GM11168 (cell line): Measurements from ENCODE around the gene TNFSF11.
"Not testable (repeated sequence)": the region's sequence is repeated elsewhere in the genome, so short reads cannot be mapped to it uniquely, and the experiment has no call there.

Experiments used
- in situ Hi-C: fragments of 300-500 bp; cut with MboI; formaldehyde crosslinking; loops from one replicate; pipeline ENCODE4 v1.12.0; 2022; ENCODE audit warnings: low sequenced_read_pairs; ENCODE audit not compliant: unreplicated experiment

Gene TNFSF11

DNA sequence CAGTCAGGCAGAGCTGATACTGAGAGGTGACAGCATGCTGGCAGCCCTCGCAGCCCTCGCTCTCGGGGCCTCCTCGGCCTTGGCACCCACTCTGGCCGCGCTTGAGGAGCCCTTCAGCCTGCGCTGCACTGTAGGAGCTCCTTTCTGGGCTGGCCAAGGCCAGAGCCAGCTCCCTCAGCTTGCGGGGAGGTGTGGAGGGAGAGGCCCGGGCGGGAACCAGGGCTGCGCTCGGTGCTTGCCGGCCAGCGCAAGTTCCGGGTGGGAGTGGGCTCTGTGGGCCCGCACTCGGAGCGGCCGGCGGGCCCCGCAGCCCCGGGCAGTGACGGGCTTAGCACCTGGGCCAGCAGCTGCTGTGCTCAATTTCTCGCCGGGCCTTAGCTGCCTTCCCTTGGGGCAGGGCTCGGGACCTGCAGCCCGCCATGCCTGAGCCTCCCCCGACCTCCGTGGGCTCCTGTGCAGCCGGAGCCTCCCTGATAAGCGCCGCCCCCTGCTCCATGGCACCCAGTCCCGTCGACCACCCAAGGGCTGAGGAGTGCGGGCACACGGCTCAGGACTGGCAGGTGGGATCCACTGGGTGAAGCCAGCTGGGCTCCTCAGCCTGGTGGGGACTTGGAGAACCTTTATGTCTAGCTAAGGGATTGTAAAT is 14.3 kb upstream of the TNFSF11 start:
- in situ Hi-C loops: not testable (repeated sequence)

DNA sequence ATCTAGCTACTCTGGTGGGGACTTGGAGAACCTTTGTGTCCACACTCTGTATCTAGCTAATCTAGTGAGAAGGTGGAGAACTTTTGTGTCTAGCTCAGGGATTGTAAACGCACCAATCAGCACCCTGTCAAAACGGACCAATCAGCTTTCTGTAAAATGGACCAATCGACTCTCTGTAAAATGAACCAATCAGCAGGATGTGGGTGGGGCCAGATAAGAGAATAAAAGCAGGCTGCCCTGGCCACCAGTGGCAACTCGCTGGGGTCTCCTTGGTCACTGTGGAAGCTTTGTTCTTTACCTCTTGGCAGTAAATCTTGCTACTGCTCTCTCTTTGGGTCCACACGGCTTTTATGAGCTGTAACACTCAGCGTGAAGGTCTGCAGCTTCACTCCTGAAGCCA is 13.6 kb upstream of the TNFSF11 start:
- in situ Hi-C loops: not testable (repeated sequence)

DNA sequence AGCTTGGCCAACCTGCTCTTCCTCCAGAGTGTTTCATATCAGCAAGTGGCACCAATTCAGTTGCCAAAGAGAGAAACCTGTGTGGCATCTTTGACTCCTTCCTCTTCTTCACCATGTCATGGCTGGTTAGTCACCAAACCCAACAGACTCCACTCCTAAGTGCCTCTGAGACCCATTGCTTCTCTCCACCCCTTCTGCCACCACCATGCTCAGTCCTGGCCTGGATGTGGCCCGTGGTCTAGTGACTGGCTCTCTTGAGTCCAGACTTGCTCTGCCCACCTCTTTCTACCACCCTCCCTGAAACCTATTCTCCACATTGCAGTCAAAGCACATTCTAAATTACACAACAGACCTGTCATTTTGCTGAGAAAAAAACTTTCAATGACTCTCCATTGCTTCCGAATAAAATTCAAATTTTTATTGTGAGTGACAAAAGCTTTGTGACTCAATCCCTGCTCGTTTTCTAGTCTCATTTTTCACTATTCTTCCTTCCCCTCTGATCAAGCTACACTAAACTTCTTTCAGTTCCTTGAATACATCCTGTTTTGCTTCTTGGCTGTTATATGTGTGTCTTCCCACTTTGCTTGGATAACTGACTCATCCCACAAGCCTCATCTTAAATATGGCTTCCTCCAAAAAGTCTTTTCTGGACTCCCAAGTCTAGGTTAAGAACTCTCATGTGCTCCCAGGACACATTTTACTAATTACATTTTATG is 12.0 kb upstream of the TNFSF11 start:
- in situ Hi-C loops: no loop called here

DNA sequence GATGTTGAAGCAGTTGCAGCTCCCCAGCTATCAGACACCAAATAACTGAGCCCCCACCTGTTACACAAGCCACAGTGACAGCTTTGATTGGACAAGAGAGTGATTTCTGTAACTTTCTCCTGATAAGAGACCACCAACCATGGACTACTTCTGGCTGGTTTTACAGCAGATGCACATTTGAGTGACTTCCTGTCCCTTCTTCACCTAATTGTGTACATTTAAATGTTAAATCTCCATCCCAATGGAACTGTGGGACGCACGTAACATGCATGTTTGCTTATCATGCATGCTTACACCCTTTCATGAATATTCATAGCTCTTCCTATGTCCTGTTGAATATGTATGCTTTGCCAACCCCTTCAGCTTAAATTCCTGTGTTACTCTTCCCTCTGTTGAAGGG is 6.0 kb upstream of the TNFSF11 start:
- in situ Hi-C loops: no loop called here

DNA sequence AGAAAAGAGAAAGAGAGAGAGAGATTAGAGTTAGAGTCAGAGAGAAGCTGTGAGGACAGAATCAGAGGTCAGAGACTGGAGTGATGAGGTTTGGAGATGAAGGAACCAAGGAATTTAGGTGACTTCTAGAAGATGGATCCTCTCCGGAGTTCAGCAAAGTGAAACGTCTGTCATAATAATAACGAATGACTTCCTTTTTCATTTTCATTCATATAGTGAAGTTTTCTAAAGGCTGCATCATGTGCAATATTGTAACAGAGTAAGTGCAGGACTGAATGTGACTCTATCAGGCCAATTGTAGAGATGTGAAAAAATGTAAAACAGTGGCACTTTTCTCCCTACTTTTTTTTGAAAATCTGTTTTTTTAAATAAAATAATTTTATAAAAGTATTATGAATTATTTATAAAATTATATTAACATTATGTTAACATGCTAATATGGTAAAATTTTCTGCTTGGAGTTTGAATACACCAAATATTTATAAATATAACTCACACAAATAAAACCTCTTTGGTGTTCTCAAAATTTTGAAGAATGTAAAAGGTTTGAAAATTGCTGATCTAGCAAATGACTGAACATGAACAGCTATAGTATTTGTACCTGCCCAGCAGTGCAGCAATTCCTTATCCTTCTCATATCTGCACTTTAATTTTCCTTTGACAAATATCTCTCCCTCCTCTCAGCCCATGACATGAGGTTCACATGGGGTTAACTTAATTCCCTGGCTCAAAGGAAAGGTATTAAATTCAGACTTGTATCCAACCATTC is 4.2 kb upstream of the TNFSF11 start:
- in situ Hi-C loops: no loop called here

DNA sequence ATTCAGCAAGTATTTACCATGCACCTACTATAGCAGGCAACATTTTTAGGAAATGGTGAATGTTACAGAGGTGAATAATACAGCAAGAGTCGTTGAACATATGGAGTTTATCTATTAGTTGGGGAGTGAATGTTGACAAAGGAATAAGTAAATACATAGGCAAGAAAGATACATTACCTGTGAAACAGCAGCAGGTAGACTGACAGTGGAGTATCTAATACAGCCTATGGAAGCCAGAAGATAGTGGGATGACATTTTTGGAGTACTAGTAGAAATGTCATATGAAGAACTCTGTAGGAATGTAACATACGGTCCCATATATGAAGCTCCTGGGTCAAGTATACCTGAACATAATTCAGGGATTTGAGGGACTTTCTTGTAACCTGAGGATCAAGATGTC is 2.1 kb upstream of the TNFSF11 start:
- in situ Hi-C loops: no loop called here

DNA sequence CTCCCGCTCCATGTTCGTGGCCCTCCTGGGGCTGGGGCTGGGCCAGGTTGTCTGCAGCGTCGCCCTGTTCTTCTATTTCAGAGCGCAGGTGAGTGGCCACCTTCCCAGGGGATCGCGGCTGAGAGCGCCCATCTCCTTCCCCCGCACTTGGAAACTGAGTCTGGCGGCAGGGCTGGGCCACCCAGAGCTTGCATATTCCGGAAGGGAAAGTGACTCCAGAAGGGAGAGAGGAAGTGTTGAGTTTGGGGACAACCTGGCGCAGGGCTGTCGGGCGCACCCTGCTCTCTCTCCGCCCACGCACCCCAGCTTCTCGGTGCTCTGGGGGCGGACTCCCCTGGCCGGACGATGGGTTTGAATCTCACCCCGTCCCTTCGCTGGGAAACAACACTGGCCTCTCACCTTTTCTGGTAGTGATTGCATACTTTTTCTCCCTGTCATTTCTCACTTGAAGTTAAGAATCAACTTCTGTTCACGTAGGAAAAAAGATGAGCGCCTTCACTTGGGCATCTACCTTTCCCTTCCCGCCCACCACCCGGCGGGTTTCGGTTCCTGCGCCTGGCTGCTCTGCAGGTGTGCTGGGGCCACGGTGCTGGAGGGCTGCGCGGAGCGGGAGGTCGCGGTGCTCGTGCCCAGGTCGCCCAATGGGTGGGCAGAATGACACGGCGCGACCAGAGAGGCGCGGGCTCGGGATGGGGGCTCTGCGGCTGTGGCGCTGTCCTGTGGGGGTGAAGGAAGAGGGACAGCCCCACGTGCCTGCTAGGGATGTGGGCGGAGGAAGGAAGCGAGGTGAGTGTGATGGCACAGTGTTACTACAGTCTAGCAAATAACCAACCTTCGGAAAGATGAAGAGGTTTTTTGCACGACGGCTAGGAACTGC is 721 bp downstream of the TNFSF11 start:
- in situ Hi-C loops: no loop called here

DNA sequence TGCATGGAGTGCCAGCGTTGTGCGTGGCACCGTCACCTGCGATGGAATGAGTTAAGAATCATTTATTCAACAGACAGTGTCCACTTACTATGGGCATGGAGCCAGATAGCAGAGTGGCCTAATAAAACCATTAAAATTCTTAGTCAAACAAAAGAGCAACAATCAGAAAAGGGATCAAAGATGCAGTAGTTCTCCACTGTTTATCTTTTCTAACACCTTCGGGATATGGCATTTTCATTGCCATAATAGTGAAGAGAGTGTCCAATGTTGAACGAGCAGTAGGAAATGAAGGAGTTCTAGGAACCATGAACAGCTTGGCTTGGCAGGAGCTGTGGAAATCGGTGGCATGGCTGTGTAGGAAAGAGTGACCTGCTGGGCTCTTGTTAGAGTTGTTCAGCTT is 2.0 kb downstream of the TNFSF11 start:
- in situ Hi-C loops: no loop called here

DNA sequence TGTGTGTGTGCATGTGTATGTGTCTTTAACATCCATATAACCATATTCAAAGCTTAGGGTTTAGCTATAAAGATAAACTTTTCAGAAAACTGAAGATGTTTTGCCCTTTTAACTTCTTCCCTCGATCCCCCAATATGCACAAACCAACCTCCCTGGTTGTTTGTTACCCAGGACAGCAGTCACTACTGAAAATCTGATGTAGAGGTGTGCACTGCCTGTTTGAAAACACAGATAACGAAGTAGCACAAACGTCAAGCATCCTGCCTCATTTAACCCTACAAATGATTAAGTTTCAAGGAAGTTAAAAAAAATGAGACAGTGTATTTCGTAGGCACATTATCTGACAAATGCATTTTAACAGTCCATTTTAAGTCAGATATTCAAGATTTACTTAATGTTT is 3.6 kb downstream of the TNFSF11 start:
- in situ Hi-C loops: no loop called here

DNA sequence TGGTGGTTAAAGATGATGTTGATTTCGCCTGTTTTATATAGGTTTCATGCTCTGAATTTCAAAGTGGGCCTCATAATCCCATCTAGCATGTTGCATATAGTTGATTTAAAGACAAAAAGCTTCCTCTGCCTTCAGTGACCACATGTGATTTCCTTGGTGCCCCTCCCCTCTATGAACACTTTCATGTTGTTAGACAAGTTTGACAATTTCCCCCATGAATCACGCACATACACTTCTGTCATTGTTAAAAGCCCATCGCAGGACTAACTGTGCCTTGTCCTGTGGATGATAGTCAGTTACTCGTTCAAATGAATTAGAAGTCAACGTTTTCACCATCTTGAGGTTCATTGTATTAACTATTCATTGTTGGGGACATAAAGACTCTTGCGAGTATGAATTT is 6.7 kb downstream of the TNFSF11 start:
- in situ Hi-C loops: no loop called here

DNA sequence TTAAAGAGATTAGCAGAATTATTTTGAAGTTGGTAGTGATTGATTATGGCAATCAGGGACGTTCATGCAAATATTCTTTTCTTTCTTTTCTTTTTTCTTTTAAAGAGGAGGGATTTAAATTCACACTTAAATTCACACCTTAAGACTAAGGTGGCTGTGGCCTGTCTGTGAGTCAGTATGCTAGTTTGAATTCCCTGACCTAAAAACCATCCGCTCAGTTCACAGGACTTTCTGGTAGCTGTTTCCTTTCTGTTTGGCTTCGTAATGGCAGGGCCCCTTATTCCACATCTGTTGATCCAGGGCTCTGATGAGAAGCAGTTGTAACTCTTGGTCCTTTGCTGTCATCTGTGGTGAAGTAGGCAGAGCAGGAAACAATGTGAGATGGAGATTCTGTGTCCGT is 7.5 kb downstream of the TNFSF11 start:
- in situ Hi-C loops: no loop called here

DNA sequence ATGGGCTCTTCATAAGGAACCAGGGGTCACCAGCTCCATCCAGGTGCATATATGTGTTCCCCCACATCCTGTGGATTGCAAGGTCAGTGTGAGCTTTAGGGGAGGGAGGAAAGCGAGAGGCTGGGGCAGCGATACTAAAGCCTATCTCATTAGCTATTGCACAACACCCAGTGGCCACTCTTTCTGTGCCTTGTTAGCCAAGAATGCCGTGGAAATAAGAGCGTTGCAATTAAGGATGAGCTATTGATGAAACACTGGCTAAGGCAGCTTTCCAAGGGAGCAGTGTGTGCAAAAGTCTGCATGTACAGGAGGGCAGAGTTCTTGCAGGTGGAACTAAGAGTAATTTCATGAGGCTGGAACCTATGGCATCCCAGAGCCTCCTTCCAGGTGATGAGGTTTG is 17.6 kb downstream of the TNFSF11 start:
- in situ Hi-C loops: no loop called here

DNA sequence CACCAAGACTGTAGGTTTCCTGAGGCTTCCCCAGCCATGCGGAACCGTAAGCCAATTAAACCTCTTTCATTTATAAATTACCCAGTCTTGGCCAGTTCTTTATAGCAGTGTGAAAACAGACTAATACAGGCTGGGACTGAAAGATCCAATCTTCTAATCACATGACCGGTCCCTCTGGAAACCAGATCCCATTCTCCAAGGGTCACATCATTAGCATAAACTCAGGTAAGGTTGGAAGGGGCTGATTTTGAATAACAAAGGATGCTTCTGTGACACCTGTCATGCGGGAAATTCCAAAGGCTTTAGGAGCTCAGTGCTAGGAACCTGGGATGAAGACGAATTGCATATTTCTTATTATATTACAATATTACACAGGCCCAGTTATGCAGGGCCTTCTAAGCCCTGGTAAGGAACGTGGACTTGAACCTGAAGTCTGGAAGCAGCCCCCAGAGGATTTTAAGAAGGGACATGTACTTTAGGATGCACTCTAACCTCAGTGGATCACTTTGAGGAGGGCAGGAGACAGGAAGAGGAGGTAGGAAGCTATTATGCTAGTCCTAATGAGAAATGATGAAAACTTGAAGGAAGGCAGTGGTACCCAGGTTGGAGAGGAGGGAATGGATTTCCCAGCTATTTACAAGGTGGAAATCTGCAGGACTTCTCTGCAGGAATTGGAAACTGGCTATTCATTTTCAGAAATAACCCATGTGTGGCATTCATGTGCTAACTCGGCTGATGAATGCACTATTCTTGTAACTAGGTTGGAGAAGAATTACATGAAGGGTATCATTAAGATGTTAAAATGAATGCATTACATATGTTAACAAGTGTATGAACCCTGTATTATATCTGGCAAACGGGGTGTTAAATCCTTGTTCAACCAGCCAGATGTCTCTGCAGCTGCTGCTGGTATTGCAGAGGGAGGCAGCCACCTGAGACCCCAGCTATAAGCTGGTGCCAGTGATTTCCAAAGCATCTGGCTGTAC is 19.3 kb downstream of the TNFSF11 start:
- in situ Hi-C loops: no loop called here

DNA sequence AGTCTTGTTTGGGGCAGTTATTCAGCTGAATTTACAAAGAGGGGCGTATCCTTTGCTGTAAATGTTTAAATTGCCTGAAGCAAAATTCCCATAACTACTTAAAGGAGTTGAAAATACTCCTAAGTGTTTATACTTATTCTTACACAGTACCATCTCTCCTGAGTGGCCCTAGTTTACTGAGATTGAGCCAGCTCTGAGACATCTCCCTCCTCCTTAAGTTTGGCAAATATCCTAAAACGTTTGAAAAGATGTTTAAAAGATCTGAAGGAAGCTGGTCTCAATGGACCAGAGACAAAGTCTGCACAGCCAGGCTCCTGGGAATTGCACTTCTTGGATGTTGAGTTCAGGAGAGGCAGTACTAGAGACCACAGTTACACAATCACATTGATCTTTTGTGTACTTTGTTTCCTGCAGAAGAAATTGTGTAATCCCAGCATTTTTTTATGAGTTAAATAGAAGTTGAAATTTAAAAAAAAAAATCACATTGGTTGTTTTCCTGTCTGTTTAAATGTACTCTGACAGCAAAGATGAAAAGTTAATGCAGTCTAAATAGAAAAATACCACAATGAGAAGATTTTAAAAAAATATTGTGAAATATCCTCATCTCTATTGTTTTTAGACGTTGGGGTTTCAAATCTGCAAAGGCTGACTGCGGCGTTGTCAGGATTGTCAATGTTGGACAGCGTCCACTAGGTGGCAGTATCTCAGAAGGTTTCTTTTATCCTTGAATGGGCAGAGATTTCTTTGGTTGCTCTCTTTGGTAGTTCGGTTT is 20.7 kb downstream of the TNFSF11 start:
- in situ Hi-C loops: no loop called here

DNA sequence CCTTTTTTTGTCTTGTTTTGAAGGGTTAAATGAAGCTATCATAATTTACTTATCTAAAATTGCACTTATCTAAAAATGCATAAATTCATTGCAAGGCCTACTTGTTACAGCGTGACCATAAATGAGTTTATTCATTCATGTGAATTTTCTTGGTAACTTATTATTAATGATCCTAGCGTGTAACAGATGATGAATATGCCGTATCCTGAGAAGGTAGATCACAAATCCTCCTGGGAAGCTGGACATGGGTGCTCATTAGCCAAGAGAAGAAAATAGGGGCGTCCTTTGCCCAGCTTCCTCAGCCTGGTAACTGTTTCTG is 21.3 kb downstream of the TNFSF11 start:
- in situ Hi-C loops: no loop called here

DNA sequence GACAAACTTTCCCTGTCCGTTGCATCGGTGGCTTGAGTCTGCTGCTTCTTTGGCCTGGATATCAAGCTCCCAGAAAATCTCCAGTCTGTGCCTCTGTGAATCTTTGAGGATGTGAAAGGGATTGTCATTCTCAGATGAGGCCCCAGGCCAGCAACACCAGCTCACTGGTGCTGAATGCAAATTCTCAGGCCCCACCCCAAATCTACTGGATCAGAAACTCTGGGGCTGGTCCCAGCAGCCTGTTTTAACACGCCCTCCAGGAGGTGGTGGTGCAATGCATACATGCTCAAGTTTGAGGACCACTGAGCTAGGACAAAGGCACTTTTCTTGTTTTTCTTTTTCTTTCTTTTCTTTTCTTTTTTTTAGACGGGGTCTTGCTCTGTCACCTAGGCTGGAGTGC is 23.6 kb downstream of the TNFSF11 start:
- in situ Hi-C loops: no loop called here

DNA sequence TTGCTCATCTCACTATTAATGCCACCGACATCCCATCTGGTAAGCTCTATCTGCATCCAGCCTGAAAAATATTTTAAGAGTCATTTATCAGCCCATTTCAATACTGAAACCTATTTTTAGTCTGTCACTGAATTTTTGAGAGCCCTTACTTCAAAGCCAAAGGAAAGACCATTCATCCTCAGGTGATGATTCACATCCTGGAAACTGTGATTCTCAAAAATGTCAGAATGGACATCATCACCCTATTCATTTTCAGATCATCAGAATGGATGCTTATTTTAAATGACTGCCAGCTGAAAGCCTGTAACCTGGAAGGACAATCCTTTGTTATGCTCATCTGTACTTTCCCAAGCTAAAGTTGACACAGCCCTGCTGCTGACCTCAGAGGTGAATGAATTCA is 27.0 kb downstream of the TNFSF11 start:
- in situ Hi-C loops: no loop called here

DNA sequence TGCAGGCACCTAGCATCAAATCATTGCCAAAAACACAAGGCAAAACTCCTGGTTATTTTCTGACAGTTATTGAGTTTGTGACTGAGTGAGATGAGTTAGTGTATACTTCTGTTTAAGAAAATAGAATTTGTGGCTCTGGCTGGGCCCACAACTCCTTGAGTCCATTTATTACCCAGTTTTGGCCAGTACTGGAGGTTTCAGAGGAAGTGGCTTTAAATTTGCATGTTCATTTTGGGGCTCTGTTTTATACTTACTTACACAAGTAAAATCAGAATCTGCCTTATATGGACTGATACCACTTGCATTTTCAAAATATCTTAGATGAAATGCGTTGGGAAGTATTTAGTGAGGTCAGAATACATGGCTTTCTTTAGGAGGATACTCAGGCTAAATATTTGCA is 29.0 kb downstream of the TNFSF11 start:
- in situ Hi-C loops: no loop called here

DNA sequence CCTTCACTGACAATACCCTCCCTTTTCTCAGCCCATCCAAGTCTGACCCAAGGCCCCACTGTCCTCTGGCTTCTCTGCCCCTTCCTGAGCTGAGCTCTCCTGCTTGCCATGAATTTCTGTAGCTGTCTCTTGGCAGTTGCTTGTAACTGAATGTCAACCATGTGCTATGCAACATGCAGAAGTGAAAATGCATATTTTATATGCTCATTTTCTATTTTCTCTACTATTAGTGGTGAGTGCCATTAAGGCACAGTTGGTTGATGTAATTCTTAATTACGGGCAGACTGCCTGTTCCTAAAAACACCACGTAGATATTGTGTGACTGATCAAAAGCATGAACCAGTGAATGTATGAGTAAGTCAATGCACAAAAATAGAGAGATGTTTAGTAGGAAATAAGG is 29.6 kb downstream of the TNFSF11 start:
- in situ Hi-C loops: no loop called here
